Measurements from ENCODE around the gene PLEKHD1.

The PLEKHD1 gene

GRCh38 chr14:69539631-69540410 is 55.3 kb downstream of the PLEKHD1 start:
- no peak for TF ChIP-seq CTCF (IDR thresholded peaks at IDR 0.05; ENCODE audit: low read depth, low read length)
- no peak overlapping the region for H3K4me3 ChIP-seq (ENCODE audit: low read depth, low read length)

- H3K4me3 ChIP-seq (ENCODE audit: low read depth, low read length), result no peak overlapping the region
- no peak for TF ChIP-seq CTCF (IDR thresholded peaks at IDR 0.05; ENCODE audit: low read depth, low read length)
These were observed 56.3 kb downstream of the PLEKHD1 start for GRCh38 chr14:69540654-69541335.

- TF ChIP-seq CTCF (IDR thresholded peaks at IDR 0.05; ENCODE audit: low read depth, low read length), result no peak
These were observed 57.8 kb downstream of the PLEKHD1 start for GRCh38 chr14:69542311-69542710.

GRCh38 chr14:69543341-69544115 is 59.0 kb downstream of the PLEKHD1 start:
- TF ChIP-seq CTCF (IDR thresholded peaks at IDR 0.05; ENCODE audit: low read depth, low read length), result no peak
- H3K4me3 ChIP-seq (ENCODE audit: low read depth, low read length), result no peak overlapping the region

More at GRCh38 chr14:69542311-69542710, 57.8 kb downstream of the PLEKHD1 start:
- H3K4me3 ChIP-seq (ENCODE audit: low read depth, low read length), result no peak overlapping the region

- peak; percentile 60 for TF ChIP-seq CTCF (IDR thresholded peaks at IDR 0.05; ENCODE audit: low read depth, low read length)
- H3K4me3 ChIP-seq (ENCODE audit: low read depth, low read length), result no peak overlapping the region
These were observed 63.3 kb downstream of the PLEKHD1 start for GRCh38 chr14:69547701-69548348.

- no peak overlapping the region for H3K4me3 ChIP-seq (ENCODE audit: low read depth, low read length)
- no peak for TF ChIP-seq CTCF (IDR thresholded peaks at IDR 0.05; ENCODE audit: low read depth, low read length)
These were observed 64.0 kb downstream of the PLEKHD1 start for GRCh38 chr14:69548566-69548965.
